Keratinocyte (primary cell): ENCODE data around the gene PRSS12. TPM values are rescaled to one million over a fixed set of nuclear protein-coding genes. Genes with fewer than 3 reads are reported as not detected.

Experiments
- DNase-seq: peaks from one replicate; pipeline ENCODE4 v3.0.0-alpha.2; 2011; ENCODE audit warnings: low read depth, missing footprints, low spot score
- FAIRE-seq: peaks from 2 replicates; lab custom pipeline; 2011; peaks lifted over from hg19 to GRCh38; lab: Jason Lieb, UNC
- H2AFZ ChIP-seq: 2 replicates; pipeline ENCODE4 v1.6.0; 2012; ENCODE audit warnings: low read length, control low read depth, inconsistent platforms; ENCODE audit not compliant: control insufficient read depth
- H3K27ac ChIP-seq: 2 replicates; pipeline ENCODE4 v1.5.1; 2011; ENCODE audit warnings: low read length; ENCODE audit not compliant: control insufficient read depth, insufficient read depth
- H3K27me3 ChIP-seq: 3 replicates; pipeline ENCODE4 v1.6.0; 2011; ENCODE audit warnings: low read length; ENCODE audit not compliant: control insufficient read depth, insufficient read depth; ENCODE audit errors: extremely low read depth
- H3K36me3 ChIP-seq, 2 experiments: 2 replicates in 1 of 2; 3 replicates in 1 of 2; pipeline ENCODE4 v1.5.1; 2011; ENCODE audit warnings: low read length in 2 of 2, mild to moderate bottlenecking in 1 of 2; ENCODE audit not compliant: control insufficient read depth in 2 of 2, insufficient read depth in 2 of 2; ENCODE audit errors: extremely low read depth in 1 of 2
- H3K4me1 ChIP-seq: 3 replicates; pipeline ENCODE4 v1.5.1; 2011; ENCODE audit warnings: low read length; ENCODE audit not compliant: control insufficient read depth, insufficient read depth; ENCODE audit errors: extremely low read depth
- H3K4me2 ChIP-seq: 3 replicates; pipeline ENCODE4 v1.6.0; 2011; ENCODE audit warnings: low read depth, low read length; ENCODE audit not compliant: control insufficient read depth, insufficient read depth; ENCODE audit errors: extremely low read depth
- H3K4me3 ChIP-seq, 3 experiments: fragments of 200-600 bp in 1 of 3; sonication (generic) in 1 of 3; 2 replicates in 2 of 3; 3 replicates in 1 of 3; pipeline ENCODE4 v1.5.1; 2011 to 2016; ENCODE audit warnings: low read length in 3 of 3, mild to moderate bottlenecking in 3 of 3, control low read depth in 2 of 3, inconsistent platforms in 1 of 3, low read depth in 1 of 3, mixed read lengths in 1 of 3, mixed run types in 1 of 3, moderate library complexity in 1 of 3; ENCODE audit not compliant: control insufficient read depth in 2 of 3, insufficient read depth in 2 of 3; ENCODE audit errors: extremely low read depth in 1 of 3
- H3K79me2 ChIP-seq: 2 replicates; pipeline ENCODE4 v1.6.0; 2012; ENCODE audit warnings: low read length; ENCODE audit not compliant: control insufficient read depth, insufficient read depth
- H3K9ac ChIP-seq: 3 replicates; pipeline ENCODE4 v1.6.0; 2011; ENCODE audit warnings: low read length; ENCODE audit not compliant: control insufficient read depth, insufficient read depth; ENCODE audit errors: extremely low read depth
- H3K9me1 ChIP-seq: 3 replicates; pipeline ENCODE4 v1.6.0; 2011; ENCODE audit warnings: low read length; ENCODE audit not compliant: control insufficient read depth, insufficient read depth; ENCODE audit errors: extremely low read depth
- H3K9me3 ChIP-seq: 2 replicates; pipeline ENCODE4 v1.5.1; 2012; ENCODE audit warnings: low read depth, low read length; ENCODE audit not compliant: control insufficient read depth
- H4K20me1 ChIP-seq: 3 replicates; pipeline ENCODE4 v1.6.0; 2011; ENCODE audit warnings: low read length; ENCODE audit not compliant: control insufficient read depth, insufficient read depth; ENCODE audit errors: extremely low read depth
- CTCF ChIP-seq, 3 experiments: IDR thresholded peaks in 1 of 3; conservative IDR thresholded peaks in 1 of 3; optimal IDR thresholded peaks in 1 of 3; 2 replicates in 2 of 3; 3 replicates in 1 of 3; pipeline versions ENCODE3 to v1.5.1; 2011; ENCODE audit warnings: low read length in 3 of 3, mild to moderate bottlenecking in 3 of 3, moderate library complexity in 2 of 3, control low read depth in 1 of 3, inconsistent platforms in 1 of 3; ENCODE audit not compliant: insufficient read depth in 2 of 3; ENCODE audit errors: extremely low read depth in 1 of 3
- EZH2 ChIP-seq: IDR thresholded peaks from one replicate; pipeline ENCODE4 v1.6.1; 2012; ENCODE audit warnings: inconsistent platforms, mild to moderate bottlenecking, low read length, moderate library complexity
- dilution Hi-C: fragments of 300-500 bp; cut with MboI; formaldehyde crosslinking; loops from one replicate; pipeline ENCODE4 v1.7.0; 2020; ENCODE audit warnings: low sequenced_read_pairs; ENCODE audit not compliant: extremely low pct_ligation_motif_present
- polyA plus RNA-seq, 5 experiments: library from polyadenylated mRNA; depleted of rRNA in 3 of 5; stranded (reverse) in 3 of 5; stranded (forward) in 1 of 5; unstranded in 1 of 5; fragments of >200 nt; gene quantifications; 1 replicate in 1 of 5; 2 replicates in 3 of 5; 3 replicates in 1 of 5; pipeline versions ENCODE4 v1.2.1 to v1.2.3, GENCODE V29; 2011 to 2012; ENCODE audit warnings: missing spikeins in 2 of 5, low read depth in 1 of 5, low replicate concordance in 1 of 5

PRSS12 gene
- polyA plus RNA-seq, 1 donor (not counting 4 experiments of a cell fraction or from before 2014, with no cell fraction given): 16.6 TPM

- H3K4me1 ChIP-seq: peaks cover 24% of the 10 kb centered on the region
- peaks cover 5% of the 10 kb centered on the region for H3K79me2 ChIP-seq
- H3K27me3 ChIP-seq: no peaks in the 10 kb centered on the region
- no peak for FAIRE-seq
- H3K9me3 ChIP-seq: no peaks in the 10 kb centered on the region
- no peak overlapping the region for H3K27ac ChIP-seq
- H3K4me2 ChIP-seq: no peak overlapping the region
- no peak overlapping the region for H2AFZ ChIP-seq
- TF ChIP-seq EZH2 (no peak), CTCF (optimal IDR thresholded peaks at IDR 0.05 in 1 of 3, IDR thresholded peaks at IDR 0.05 in 1 of 3, conservative IDR thresholded peaks at IDR 0.05 in 1 of 3; ENCODE audit: extremely low read depth in 1 of 3, insufficient read depth in 2 of 3, low read length in 3 of 3) (no peak)
- H4K20me1 ChIP-seq: no peaks in the 10 kb centered on the region
- no peaks in the 10 kb centered on the region for H3K9me1 ChIP-seq
- dilution Hi-C loops: no loop called here
- no peak overlapping the region for H3K4me3 ChIP-seq
- H3K36me3 ChIP-seq: no peaks in the 10 kb centered on the region
- no peak overlapping the region for H3K9ac ChIP-seq
- no peak for DNase-seq
Observed at GRCh38 chr4:118338518-118338917, 14.3 kb downstream of the PRSS12 start.

- Histone ChIP-seq H4K20me1 (no peaks in the 10 kb centered on the region), H3K4me2 (no peak overlapping the region), H3K79me2 (peaks cover 5% of the 10 kb centered on the region), H2AFZ (no peak overlapping the region), H3K27ac (no peak overlapping the region), H3K36me3 (no peaks in the 10 kb centered on the region), H3K9me1 (no peaks in the 10 kb centered on the region), H3K27me3 (no peaks in the 10 kb centered on the region), H3K4me1 (peaks cover 24% of the 10 kb centered on the region), H3K9me3 (no peaks in the 10 kb centered on the region), H3K4me3 (no peak overlapping the region), H3K9ac (no peak overlapping the region)
- dilution Hi-C loops: no loop called here
- TF ChIP-seq CTCF (optimal IDR thresholded peaks at IDR 0.05 in 1 of 3, IDR thresholded peaks at IDR 0.05 in 1 of 3, conservative IDR thresholded peaks at IDR 0.05 in 1 of 3; ENCODE audit: extremely low read depth in 1 of 3, insufficient read depth in 2 of 3, low read length in 3 of 3) (no peak), EZH2 (no peak)
- DNase-seq: no peak
- no peak for FAIRE-seq
Observed at GRCh38 chr4:118337954-118338353, 14.8 kb downstream of the PRSS12 start.
